NCI-H774 (cell line): ENCODE measurements around the gene GNG12.

ENCODE experiments used
- DNase-seq: peaks from one replicate; lab custom pipeline; 2025; lab: John Stamatoyannopoulos, UW

GNG12 gene

GRCh38 chr1:67785847-67786753 lies 47.2 kb downstream of the GNG12 start:
- DNase-seq, result no peak

DNA sequence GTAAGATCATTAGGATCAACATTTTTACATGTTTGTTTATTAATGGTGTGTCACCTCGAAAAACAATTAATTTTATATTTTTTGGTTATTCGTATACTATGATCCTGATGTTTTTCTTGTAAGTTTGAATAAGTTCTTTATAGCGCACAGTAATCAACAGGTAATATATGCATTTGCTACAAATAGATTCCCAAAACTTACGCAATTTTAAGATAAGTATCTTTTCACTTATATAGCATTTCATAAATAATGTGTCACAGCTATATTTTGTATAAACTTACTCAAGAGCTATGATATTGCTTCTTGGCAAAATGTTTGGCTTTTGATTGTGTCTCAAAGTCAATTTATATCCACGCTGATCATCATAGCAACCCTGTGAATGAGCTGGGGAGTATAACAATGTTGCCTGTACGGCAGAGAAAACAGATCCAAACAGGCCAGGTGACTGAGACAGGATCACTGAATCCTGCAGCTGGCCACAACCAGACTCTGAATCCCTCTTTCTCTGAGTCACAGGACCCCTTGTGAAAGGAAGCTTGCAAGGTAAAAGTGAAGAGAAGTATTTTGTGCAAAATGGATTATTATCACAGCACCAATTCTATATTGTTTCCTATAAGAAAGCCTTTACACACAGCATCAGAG lies 48.6 kb downstream of the GNG12 start:
- no peak for DNase-seq

DNA sequence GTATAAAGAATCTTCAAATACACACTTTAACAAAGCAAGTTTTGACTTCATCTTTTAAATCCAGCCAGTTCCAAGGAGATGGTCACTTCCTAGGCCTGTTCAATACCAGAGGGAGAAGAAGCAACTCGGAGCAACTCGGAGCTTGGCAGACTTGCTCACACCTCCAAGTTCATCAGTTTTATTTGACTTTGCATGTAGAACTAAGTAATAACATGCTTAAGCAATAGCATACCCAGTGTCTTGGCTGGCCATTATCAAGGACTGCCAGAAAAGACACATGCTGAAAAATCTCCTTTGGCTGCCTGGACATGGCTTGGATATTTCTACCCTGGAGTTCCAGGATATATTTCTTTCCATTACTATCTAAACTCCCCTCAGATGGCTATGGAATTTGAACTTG lies 52.6 kb downstream of the GNG12 start:
- no peak for DNase-seq

GRCh38 chr1:67777440-67777839 lies 55.8 kb downstream of the GNG12 start:
- DNase-seq, result no peak

- DNase-seq, result no peak
These were observed 56.3 kb downstream of the GNG12 start for GRCh38 chr1:67777016-67777415.

DNA sequence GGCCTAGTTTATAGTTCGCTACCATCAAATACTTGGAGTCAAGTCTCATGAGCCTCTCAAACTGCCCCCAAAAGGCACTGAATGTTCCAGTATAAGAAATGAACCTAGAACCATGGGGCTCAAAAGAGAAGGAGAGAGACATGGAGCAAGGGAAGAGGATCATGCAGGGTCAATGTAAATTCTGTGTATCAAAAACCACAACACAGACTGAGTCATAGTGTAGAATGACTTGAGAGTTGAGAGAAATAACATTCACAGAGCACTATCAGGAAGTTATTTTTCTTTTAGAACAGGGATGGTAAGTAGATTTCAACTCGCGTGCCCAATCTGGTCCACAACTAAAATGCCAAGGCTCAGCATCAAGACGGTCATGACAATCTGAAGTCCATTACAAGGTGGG lies 59.8 kb downstream of the GNG12 start:
- no peak for DNase-seq

- no peak for DNase-seq
These were observed 61.5 kb downstream of the GNG12 start for GRCh38 chr1:67771749-67772148.

GRCh38 chr1:67771152-67771551 lies 62.1 kb downstream of the GNG12 start:
- no peak for DNase-seq

DNA sequence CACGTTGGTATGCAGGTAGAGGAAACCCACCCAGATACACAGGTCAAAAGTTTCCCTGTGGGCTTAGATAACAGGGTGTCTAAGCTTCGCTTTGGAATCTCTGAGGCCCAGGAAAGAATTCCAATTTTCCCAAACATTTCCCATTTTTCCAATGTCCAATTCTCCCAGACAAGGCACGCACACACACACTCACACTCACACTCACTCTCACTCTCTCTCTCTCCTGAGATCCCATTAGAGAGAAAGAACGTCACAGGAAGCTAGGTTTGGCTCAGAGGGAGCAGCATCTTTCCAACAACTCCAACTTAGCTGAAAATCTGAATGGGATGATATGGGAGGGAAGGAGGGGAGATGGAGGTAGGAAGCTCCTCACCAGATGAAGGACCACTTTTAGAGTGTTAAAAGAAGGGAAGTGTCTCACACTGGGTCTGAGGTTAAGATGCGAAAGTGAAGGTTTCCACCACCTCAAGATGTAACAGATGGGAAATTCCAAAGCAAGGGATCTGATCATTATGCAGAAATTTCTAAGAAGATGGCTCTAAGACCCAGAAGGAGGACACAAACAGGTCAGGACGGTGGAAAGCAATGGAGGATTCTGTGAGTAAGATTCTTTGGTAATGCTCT lies 63.5 kb downstream of the GNG12 start:
- no peak for DNase-seq

GRCh38 chr1:67768480-67768879 lies 64.8 kb downstream of the GNG12 start:
- no peak for DNase-seq

DNA sequence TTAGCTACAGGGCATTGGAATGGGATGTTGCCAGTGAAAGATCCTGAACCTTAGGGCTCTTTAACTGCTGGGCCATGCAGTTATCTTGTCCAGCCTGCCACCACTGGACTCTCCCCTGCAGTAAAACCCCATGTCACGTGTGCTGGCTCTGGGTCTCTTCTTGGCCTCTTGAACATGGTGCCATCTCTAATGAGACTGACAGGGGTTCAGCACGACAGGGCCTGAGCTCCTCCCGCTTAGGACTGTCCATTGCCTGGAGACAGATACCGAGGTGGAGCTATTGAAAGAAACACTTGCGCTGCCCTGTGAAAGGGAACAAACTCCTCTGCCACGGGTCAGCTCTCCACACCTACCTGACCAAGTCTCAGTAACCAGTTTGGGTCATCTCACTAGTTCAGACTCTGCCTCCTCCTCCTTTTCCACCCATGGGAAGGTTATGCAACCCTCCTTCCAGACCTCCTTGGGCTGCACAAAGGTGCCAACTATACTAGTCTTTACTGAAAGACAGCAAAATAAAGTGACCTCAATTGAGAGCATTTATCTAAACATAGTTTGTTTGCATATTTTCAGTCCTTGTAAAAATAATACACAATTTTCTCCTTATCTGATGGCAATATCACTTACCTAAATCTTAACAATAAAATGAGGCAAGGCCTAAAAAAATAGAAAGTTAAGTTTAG lies 66.0 kb downstream of the GNG12 start:
- no peak for DNase-seq

DNA sequence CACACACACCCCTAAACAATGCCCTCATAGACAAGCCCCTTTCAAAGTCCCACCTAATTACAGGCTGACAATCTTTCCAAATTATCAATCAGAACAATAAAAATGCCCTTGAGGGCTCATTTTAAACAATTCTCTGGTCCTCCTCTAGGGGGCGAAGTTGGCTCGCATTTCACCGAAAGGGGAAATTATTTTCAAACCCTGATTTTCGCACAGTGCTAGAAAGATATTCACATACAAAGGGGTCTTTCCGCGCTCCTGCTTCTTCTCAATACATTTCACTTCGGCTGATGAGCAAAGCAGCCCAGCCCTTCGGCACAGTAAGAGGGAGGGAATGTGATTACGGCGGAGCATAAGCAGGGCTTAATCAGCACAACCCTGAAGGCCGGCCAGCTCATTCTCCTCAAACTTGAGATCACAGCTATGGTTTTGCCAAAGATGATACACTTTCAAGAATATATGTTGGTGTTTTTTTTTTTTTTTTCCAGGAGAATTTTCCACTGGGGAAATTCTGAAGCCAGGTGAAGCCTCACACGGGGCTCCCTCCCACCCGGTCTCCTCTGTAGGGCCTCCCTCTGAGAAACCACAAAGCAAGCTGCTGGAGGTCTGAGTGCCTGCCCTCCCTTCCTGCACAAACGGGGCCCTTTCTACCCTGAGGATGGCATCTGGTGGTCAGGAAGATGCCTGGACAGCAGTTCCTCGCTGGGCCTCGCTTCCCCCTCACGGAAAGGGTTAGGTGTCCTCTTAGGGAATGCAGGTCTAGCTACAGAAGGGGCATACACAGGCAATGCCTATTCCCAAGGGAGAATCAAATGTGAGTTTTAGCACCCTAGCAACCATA lies 66.9 kb downstream of the GNG12 start:
- DNase-seq, result peak; percentile 35

DNA sequence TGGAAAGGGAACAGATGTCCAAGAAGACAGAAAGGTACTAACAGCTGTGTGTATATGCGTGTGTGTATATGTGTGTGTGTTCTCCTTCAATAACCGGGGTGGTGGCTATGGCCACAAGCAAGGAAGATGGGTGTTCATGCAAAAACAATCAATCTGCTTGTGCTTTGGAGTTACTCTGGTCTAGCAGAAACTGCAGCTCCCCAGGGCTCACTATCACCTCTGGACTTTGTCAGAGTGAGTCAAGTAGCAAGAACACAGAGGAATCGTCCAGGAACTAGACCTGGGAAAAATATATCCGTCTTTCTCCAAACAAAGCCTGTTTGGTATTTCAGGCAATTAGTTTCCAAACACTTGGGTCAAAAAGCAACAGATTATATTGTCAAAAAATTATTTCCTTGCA lies 68.6 kb downstream of the GNG12 start:
- DNase-seq, result no peak

DNA sequence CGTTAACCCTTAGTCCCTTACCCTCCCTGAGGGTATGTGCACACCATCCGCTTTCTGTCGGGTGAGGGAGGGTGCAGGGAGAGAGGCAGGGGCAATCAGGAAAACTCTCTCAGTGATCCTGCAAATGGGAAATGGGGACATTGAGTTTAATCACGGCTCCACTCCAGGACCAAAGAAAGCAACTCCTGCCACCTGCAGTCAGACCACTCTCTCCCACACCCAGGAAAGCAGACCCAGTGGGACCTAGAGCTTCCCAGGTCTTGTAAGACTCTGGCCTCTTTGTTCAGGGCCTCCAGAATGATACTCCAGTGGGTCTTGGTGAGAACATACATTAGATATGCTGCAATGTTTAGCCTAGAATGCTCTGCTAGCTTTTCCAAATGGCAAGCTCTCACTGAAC lies 71.5 kb downstream of the GNG12 start:
- no peak for DNase-seq

DNA sequence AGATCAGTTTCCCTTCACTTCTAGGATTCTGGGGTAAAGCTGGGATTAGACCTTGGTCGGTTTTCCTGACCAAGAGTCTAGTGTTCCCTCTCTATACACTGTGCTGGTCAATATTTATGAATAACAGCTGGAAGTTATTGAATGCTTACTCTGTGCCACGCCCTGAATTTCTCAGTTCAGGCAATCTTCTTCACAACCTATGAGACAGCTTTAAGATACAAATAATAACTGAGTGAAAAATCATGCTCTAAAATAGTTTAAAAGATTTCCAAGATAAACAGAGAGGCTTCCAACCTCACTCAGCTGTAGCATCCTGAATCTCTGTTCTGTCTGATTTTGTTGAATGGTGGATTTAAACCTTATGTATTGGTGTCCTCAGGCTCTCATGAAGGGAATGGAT lies 72.2 kb downstream of the GNG12 start:
- DNase-seq, result no peak

DNA sequence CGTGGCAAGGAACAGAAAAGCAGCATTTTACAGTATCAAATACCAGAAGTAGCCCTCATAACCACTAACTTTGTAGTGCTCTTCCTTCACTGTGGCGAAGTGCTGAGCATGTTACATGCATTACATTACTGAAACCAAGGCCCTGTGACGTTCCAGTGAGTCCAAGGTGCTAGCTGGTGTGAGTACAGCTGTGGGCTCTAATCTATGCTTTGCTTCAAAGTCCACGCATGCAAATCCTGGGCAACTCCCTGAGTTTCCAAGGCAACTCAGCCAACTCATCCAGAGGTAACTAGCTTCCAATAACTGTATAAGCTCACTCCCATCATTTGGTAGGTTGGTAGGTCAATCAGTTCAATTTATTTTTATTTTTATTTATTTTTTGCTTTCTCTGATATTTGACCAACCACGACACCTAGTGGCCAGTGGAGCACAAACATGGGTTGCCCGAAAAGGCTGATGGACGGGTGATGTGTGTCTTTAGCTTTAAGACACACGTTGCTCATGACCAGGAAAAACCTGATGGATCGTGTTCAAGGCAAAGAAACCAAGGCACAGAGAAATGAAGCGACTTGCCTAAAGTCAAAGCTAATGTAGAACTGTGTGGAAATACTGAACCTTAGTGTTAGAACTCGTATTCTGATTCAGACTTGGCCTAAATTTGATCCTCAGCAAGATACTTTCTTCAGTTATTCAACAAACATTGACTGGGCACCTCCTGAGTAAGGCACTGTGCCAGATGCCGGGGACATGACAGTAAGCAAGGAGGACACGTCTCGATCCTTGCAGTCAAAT lies 73.0 kb downstream of the GNG12 start:
- peak; percentile 21 for DNase-seq

- DNase-seq, result no peak
These were observed 73.6 kb downstream of the GNG12 start for GRCh38 chr1:67759692-67760029.

GRCh38 chr1:67759066-67759465 lies 74.2 kb downstream of the GNG12 start:
- no peak for DNase-seq

GRCh38 chr1:67755619-67756018 lies 77.6 kb downstream of the GNG12 start:
- peak; percentile 70 for DNase-seq

DNA sequence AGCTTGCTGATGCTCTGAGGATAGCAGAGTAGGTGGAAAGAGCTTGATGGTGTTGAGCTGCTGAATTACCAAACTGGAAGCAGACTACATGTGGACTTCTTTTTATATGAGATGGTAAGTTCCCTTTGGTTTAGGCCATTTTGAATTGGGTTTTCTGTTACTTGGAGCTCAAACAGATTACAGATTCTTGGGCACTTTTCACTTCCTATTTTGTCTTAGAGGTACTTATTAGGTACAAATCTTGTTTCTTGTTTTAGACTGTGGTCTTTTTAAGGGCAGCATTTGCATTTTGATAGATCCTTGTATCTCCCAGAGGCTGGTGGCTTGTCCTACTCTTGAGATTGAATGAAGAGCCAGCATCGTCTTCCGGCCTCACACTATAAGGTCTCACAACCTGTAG lies 78.1 kb downstream of the GNG12 start:
- DNase-seq, result no peak

GRCh38 chr1:67754526-67754920 lies 78.7 kb downstream of the GNG12 start:
- DNase-seq, result no peak
